DMS 273 (cell line): ENCODE measurements around the gene TSC22D3.
A peak's percentile ranks its signal among the peaks of the same experiment; 100 is the strongest.
"Not testable (repeated sequence)": the region's sequence is repeated elsewhere in the genome, so short reads cannot be mapped to it uniquely, and the experiment has no call there.

Source experiments
- DNase-seq: peaks from one replicate; lab custom pipeline; 2025; ENCODE audit not compliant: unreplicated experiment; lab: John Stamatoyannopoulos, UW

TSC22D3 gene

DNA sequence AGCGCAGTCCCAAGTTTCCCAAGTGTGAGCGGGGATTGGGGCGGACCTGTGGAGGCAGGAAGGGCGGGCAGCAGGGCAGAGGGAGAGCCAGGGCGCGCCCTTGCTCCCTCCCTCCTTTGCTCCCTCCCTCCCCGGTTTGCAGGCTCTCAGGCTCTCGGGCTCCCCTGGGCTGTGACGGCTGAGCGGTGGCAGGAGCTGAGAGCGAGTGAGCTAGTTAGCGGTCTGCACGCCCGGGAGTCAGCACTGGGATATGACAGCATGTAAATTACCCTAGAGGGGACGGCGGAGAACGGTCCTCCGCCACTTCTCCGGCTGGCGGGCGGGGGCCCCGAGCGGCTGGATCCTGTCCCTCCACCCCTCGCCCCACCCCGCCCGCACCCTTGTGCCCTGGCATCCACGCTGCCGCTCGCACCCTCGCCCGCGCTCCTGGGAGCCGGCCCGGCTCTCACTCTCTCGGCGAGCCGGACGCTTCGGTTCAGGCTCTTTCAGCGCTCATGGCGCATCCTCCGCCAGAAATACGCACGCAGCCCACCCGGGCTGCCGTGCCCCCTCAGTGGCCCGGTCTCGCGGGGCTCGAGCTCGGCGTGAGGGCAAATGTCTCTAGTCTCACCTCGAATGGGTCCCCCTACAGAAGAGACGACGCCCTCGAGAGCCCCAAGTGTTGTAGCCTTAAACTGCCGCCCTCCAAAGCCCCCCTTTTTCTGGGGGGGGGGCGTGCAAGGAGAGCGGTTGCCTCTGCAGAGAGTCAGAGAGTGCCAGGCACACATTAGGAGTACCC, at the start of gene TSC22D3:
TSS of gene TSC22D3 (minus strand) at position 54 of the 778 bp plus-strand sequence. CDS start 368 bp downstream, outside the sequence.
- peak; percentile 85 for DNase-seq

DNA sequence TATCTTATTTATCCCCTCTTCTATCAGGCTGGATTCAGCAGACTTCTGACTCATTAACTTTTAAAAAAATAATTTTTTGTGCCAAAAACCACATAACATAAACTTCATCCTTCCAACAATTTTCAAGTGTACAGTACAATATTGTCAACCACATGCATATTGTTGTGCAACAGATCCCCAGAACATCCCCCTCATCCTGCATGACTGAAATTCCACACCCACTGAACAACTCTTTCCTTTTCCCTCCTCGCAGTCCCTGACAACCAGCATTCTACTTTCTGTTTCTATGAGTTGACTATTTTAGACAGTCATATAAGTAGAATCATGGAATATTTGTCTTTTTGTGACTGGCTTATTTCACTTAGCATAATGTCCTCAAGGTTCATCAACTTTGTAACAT, 47.9 kb upstream of the TSC22D3 start:
- DNase-seq, result no peak

DNA sequence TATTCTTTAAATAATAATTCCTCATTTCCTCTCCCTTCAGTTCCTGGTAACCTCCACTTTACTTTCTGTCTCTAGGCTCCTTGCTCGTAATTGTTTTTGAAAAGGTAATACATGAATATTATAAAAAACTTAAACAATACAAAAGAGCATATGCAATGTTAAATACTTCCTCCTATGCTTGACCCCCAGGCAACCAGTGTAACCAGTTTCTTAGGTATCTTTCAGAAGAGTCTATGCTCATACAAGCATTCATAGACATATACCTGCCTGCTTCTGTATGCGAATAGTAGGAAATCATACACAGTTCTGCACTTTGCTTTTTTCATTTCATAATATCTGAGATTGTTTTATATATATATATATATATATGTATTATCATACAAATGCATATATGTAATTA, 47.5 kb upstream of the TSC22D3 start:
- DNase-seq, result no peak

DNA sequence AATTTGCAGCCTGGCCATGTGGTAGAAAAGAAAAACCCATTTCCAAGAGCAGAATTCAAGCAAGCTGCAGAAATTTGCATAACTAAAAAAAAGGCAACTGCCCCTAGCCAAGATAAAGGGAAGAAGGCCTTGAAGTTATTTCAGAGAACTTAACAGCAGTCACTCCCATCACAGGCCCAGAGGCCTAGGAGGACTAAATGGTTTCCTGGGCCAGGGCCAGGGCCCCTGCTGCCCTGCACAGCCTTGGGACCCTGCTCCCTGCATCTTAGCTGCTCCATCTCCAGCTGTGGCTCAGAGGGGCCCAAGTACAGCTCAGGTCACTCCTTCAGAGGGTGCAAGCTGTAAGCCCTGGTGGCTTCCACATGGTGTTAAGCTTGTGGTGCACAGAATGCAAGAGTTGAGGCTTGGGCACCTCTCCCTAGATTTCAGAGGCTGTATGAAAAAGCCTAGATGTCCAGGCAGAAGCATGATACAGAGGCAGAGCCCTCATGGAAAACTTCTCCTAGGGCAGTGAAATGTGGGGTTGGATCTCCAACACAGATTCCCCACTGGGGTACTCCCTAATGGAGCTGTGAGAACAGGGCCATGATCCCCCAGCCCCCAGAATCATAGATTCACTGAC, 43.4 kb upstream of the TSC22D3 start:
- DNase-seq, result peak; percentile 6

DNA sequence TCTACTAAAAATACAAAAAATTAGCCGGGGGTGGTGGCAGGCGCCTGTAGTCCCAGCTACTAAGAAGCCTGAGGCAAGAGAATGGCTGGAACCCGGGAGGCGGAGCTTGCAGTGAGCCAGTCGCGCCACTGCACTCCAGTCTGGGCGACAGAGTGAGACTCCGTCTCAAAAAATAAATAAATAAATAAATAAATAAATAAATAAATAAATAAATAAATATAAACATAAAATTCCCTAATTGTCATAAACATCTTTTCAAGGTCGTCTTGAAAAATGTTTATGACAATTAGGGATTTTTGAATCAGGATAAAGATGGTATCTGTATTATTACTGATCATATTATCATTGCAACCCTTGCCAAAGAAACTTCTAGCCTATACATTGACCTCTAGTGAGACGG, 34.5 kb upstream of the TSC22D3 start:
- not testable (repeated sequence) for DNase-seq

DNA sequence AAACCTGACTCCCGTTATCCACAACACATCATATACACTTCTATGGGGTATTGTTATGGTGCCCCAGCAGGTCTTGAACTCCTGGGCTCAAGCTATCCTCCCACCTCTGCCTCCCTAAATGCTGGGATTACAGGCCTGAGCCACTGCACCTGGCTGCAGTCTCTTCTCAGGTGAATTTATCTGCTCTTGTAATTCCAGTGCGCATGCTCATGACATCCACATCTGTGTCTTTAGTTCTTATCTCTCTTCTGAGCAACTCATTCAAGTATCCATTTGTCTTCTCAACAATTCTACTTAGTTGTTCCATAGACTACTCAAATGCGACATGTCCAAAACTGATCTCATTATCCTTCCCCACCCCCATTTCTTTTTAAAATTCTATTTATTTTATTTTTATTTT, 29.6 kb upstream of the TSC22D3 start:
- DNase-seq, result no peak

DNA sequence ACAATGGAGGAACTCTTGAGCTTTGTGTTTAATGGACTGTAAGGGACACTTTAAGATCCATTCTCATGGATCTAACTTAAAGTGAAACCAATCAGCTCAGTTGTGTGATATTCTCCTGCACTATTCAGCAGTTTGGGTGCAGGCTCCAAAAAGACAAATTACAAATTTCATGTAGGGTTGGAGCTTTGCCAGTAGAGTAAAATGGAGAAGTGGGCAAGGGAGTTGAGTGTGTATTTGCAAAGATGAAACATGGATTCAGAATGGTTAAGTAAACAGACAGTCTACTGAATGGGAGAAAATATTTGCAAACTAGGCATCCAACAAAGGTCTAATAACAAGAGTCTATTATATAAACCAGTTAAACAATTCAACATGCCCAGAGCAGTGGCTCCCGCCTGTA, 28.8 kb upstream of the TSC22D3 start:
- DNase-seq, result no peak

DNA sequence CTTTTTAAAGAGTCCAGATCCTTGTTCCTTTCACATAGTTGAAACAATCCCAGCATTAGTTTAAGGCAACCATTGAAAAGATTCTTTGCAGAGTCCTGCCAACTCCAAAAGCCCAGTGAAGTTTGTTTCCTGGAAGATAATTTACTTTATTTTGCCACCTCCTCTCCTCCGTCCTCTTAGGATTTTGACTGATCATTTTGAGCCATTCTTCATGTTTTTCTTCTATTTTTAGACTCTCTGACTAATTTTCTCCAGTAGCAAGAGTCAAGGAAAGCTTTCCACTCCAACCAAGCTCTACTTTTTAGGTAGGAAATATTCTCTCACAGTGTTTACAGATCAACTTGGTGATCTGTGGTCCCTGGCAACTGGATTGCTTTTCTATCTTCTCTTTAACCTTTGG, 12.2 kb upstream of the TSC22D3 start:
- no peak for DNase-seq

DNA sequence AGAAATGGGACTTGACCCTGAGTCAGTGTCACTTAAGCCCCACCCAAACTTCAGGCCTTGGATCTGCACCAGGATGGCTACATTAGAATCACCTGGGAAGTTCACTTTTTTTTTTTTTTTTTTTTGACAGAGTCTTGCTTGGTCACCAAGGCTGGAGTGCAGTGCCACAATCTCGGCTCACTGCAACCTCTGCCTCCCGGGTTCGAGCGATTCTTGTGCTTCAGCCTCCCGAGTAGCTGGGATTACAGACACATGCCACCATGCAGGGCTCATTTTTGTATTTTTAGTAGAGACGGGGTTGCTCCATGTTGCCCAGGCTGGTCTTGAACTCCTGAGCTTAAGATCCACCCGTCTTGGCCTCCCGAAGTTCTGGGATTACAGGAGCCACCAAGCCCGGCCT, 4.9 kb upstream of the TSC22D3 start:
- no peak for DNase-seq

DNA sequence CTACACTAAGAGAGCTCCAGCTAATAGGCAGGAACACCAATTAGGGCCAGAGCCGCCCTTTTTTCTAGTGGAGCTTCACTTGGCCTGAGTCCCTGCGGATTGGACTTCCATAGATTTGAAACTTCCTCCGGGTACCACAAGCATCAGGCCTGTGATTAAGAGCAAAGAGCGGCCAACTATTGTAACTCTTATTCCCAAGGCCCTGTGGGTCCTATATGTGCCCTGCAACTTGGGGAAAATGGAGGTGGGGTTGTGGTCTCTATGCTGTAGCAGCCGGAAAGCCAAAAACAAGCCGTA, 1.9 kb upstream of the TSC22D3 start, which contains the start of gene NCBP2L:
TSS of gene NCBP2L (plus strand) at position 198 of the 297 bp plus-strand sequence. CDS start 16,488 bp downstream, outside the sequence.
- no peak for DNase-seq

DNA sequence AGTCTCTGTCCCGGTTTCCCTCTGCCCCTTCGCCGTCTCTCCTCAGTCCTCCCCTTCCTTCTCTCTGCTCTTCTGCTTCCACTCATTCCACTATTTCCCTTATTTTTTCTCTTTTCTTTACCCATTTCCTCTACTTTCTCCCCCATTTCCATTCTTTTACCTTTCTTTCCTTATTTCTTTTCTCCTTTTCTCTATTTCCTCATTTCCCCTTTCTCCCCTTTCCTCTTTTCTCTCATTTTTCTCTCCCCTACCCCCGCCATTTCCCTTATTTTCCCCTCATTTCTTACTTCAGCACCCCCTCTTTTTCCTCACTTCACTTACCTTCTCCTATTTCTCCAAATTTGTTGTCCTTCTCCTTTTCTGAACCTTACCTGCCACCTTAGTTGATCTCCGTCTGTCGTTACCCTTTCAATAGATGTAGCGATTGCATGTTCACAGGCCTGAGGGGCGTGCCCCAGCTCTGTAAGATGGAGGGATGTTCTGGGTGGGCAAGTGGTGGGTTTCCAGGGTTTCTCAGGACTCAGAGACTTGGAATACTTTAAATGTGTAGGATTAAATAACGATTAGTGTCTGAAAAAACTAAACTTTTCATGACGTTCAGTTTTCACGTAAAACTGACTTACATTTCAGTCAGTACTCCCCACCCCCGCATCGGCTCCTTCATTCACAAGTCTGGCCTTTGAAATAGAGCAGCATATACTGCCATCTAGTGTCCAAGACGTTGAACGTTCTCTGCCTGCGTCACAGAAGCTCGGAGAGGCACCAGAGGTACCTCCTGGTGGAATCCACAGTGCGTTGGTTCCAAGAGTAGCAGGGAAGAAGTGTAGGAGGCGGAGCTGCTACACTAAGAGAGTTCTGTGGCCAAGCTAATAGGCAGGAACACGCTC, 1.3 kb upstream of the TSC22D3 start:
- DNase-seq, result peak; percentile 94

DNA sequence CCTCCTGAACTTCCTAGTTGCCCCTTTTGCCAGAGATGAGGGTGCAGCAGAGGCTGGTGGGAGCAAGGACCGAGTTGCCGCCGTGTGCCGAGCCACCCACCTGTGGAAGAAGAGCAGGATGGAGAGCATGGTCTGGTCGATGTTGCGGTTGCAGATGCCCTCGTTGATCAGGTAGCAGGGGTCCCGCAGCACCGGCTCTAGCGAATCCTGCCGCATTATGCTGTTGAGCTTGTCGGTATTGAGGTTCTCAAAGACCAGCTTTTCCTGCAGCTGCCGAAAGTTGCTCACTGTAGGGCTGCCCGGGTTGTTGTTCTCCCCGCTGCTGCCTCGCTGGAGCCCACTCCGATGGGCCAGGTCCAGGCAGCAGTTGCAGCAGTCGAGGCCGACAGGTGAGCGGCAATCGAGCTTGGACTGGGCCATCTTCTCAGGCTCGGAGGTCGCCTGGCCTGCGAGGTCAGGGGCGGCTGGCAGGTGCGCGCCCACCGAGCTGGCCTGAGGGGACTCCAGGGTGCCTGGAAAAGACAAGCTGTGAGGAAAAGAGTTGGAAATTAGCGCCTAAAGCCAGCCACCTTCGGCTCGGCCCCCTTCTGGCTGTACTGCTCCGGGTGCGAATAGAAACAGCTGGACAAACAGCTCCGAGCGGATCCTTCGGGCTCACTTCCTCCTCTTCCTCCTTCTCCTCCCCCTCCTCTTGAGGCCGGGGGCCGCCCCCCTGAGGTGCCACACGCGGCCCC, 420 bp downstream of the TSC22D3 start:
- no peak for DNase-seq

DNA sequence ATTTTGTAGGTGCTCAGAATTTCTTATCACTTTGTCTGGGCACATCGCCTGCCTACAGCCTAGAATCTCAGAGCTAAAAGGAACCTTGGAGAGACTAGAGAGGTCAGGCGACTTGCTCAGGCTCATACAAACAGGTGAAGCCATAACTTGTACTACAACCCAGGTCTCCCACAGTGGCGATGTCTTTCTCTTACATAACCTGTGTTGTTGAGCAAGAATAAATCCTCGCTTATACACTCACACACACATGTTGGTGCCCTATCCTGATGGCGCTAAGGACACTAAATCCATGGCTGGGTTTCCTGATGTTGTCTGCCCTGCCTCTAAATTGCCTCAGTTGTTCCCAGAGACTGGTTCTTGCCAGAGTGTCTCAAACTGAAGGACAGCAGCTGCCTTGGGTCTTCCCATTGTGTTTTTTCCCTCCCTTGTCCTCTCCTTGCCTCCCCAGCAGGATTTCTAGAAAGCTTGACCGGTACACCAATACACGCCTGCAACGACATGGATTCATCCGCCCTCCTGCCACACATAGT, 1.6 kb downstream of the TSC22D3 start:
- DNase-seq, result no peak

DNA sequence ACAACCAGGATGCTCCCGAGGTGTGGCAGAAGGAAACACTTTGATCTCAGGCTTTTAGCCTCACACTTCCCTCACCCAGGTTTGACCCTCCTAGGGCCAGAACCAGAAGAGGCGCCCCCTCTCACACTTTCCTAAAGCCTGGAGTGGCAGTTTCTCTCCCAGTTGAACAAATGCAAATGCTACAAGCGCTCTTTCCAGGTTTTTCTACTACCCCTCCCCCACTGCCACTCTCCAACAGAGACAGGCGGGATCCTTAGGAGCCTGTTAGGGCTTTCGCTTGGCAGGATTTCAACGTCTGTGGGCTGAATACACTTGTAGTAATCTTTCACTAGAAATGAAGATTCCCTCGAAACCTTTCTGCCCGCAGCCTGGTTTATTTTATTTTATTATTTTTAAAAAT, 2.4 kb downstream of the TSC22D3 start:
- peak; percentile 18 for DNase-seq

DNA sequence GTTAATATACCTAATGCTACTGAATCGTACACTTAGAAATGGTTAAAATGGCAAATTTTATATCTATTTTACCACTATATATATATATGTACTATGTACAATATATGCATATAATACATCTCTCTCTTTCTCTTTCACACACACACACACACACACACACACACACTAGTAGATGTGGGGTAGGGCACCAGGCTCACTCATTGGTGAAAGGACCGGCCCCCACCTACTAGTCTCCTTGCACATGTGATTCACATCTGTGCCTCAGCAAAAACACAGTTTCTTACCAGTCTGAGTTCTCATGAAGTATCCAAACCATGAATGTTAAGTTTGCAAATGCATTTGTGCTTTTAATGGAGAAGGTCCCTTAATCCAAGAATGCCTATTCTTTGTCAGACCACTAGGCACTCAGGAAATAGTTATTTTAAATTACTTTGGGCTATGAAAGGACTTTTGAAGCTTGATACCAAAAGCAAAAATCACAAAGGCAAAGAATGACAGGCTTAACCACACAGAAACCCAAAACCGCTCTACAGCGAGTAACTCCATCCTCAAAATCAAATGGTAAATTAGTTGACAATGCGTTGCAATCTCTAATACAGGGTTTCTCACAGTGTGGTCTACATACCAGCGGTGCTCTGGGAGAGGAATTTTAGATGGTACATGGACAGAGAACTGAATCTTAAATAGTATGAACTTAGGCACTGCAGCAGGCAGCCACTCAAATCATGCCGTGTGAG, 5.8 kb downstream of the TSC22D3 start:
- no peak for DNase-seq

DNA sequence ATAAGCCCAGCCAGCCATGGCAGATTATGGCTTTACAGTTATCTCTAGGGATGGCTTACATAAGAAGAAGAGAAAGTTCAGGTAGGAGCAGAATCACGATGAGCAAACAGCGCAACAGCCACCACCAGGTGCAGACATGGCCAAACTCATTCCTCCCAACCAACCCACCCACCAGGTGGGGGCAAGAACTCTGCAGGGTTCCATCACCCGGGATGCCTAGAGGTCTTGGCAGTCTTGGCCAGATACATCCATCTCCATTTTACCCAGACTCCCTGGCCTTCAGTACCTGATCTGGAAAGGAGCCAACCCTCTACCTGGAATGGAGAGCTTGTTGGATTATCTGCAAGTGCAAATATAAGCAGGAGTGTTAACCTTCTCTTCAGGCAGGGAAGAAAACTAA, 7.5 kb downstream of the TSC22D3 start:
- DNase-seq, result no peak

DNA sequence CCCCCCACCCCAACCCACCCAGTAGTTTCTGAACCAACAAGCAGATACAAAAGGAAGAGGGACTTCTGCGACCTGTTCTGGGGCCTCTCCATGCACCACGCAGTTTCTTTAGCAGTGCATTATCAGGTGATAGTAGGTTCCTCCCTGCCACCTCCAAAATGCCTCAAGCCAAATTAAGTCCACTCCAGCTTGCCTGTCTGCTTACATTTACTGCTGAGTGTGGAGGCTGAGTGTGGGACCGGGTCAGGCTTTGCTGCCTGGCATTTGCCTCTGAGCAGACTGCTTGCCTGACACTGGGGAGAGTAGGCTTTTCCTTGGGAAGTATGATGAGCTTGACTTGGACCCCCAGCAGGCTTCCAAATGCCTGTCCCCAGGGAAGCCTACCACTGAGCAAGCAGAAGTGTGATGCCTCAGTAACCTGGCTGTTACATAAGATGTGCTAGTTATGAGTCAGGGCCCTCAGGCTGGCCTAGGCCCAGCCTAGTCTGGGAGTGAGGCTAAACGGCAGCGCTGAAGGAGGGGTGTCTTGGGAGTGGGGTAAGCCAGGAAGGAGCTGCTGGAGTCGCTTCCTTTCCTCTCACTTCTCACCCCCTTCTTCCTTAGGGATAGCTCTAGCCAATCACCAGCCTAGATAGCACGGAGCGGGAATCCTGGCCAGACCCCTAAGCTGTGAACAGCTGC, 9.0 kb downstream of the TSC22D3 start:
- no peak for DNase-seq

DNA sequence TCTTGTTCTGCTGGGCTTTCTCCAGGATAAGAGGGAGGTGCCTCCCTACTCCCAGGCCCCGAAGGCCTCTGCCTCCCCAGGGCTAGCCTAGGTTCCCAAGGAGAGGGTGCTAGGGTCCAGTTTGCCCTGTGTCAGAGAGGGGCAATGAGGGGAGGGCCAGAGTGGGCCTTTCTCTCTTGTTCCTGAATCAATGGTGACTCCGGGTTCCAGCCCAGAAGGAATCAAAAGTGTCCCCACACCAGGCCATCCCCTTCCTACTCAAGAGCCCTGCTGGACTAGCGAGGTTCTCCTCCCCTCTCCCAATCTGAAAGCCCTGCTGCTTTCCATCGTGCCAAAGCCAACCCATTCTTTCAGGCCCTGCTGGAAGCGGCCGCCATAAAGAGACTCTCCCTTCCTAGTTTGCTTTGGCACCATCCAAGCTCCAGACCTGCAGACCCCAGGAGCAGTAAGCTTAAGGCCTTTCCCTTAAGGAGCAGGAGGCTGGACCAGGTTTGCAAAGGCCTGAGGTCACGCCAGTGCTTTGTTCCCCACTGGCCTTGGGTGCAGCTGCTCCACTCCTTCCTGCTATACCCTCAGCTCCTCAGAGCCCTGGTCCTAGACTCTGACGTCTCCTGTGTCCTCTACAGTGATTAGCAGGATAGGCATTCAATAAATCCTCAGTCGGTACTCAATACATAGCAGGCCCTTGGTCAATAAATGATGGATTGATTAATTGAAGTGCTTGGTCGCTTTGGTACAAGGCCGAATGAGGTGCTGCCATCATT, 10.6 kb downstream of the TSC22D3 start:
- DNase-seq, result no peak

DNA sequence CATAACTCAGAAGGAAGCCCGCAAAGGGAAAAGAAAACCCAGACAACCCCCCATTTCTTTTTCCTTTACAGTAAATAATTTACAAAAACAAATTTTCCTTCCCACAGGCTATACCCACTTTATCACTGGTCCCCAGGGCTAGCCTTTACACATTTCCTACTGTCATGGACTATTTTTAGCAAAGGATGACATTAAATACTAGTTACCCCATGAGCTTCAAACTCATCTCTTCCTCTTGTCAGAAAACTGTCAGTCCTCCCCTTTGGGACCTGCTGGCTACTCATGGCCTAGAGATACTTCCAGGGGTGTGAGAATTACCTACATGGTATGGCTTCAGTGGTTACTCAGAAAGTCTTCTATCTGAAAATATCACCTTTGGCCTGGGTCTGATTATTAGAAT, 11.9 kb downstream of the TSC22D3 start:
- DNase-seq, result no peak
